GM10248 (cell line): Measurements from ENCODE around the gene GUCY2F.
A peak's percentile ranks its signal among the peaks of the same experiment; 100 is the strongest.

Experiments used
- CTCF ChIA-PET: fragments of 300-600 bp; sonication (Branson Sonifier 250); formaldehyde crosslinking; extraction: SDS; loops from one replicate; lab custom pipeline; 2021; ENCODE audit warnings: antibody characterized with exemption; lab: Yijun Ruan, JAX
- POLR2A ChIA-PET: fragments of 350-650 bp; sonication (Branson Sonifier 250); formaldehyde crosslinking; extraction: SDS; loops from one replicate; lab custom pipeline; 2020; ENCODE audit warnings: antibody characterized with exemption; lab: Yijun Ruan, JAX
- DNase-seq: peaks from one replicate; pipeline ENCODE4 v3.0.0; 2012; ENCODE audit errors: extremely low spot score
- CTCF ChIP-seq: IDR thresholded peaks from 2 replicates; pipeline ENCODE4 v1.5.1; 2012; ENCODE audit warnings: mild to moderate bottlenecking, low read depth; ENCODE audit errors: extremely low read depth, missing control alignments, control extremely low read depth

The GUCY2F gene

GRCh38 chrX:109489174-109489573 lies 7.3 kb upstream of the GUCY2F start:
- no peak for TF ChIP-seq CTCF
- ChIA-PET POLR2A (no interaction called here), CTCF (interaction anchor here (0.7 kb wide), 1 partner anchor 401 kb away, joined by 3 read pairs; no protein-coding TSS in a partner anchor)
- DNase-seq, result no peak

DNA sequence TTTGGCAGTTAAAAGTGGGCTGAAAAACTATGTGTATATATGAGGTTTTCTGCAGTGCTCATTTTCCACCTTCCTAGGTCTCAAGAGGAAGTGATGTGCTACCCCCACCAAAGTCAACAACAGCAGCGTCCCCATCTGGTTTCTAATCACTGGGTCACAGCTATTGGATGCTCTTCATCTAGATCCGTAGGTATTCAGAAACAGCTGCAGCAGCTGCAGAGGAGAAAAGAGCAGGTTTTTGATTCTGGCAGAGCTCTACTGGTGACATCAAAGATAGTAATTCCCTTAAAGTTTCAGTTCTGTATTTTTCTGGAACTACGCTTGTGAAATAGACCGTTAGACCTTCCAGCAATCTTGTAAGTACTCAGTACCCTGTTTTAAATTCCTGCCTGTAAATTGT lies 5.8 kb upstream of the GUCY2F start:
- DNase-seq, result no peak
- ChIA-PET CTCF (interaction anchor here (1.1 kb wide), 1 partner anchor 144 kb away, joined by 4 read pairs; no protein-coding TSS in a partner anchor), POLR2A (no interaction called here)
- no peak for TF ChIP-seq CTCF

DNA sequence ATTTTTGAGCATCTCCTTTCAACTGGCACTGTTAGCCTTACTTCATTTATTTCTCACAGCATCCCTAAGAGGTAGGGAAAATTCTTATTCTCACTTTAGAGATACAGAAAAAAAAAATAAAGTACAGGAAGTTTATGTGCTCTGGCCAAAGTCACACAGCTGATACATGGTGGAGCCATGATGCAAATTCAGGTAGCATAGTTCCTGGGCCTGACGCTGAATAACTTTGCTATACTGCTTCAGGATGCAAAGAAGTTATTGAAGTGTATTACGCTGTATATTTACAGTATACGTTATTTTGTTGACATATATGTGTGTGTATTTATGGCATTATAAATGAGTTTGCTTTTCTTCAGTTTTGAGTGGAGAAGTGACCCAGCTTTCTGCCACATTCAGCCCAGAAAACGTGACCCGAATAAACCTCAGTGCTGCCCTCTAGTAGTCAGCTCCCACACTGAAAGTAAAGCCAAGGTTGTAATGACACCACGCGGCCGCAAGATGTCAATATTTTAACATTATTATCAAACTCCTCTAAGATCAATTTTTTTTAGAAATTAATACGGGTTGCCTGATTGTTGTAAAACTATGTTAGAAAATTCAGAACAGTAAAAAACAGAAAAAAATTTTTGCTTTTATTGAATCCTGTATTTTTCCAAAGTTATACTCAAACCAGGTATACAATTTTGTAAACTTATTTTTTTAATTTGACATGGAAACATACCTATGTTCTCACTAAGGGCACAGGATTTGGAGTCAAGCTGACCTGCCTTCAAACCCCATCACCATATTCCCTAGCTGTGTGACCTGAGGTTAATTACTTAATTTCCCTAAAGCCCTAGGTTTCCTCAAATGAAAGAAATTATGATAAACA lies 3.8 kb upstream of the GUCY2F start:
- ChIA-PET CTCF (interaction anchor here (0.7 to 3.7 kb wide), 34 partner anchors 9 to 933 kb away, joined by 3 to 49 read pairs (median 4); partner anchors contain the start of gene NXT2), POLR2A (no interaction called here)
- DNase-seq, result peak; percentile 25
- peak; percentile 69 for TF ChIP-seq CTCF

GRCh38 chrX:109484886-109485285 lies 3.0 kb upstream of the GUCY2F start:
- DNase-seq, result no peak
- CTCF ChIA-PET, result interaction anchor here (0.8 to 3.7 kb wide), 22 partner anchors 9 to 786 kb away, joined by 3 to 49 read pairs (median 8); no protein-coding TSS in a partner anchor
- POLR2A ChIA-PET, result no interaction called here
- no peak for TF ChIP-seq CTCF

GRCh38 chrX:109475174-109475891 lies 6.6 kb downstream of the GUCY2F start:
- CTCF ChIA-PET, result interaction anchor here (0.8 to 6.6 kb wide), 2 partner anchors 10 to 936 kb away, joined by 3 to 49 read pairs; no protein-coding TSS in a partner anchor
- DNase-seq, result no peak
- POLR2A ChIA-PET, result no interaction called here

More at GRCh38 chrX:109475174-109475891, 6.6 kb downstream of the GUCY2F start:
- no peak for TF ChIP-seq CTCF
